ENCODE measurements around the gene RHOJ.

The RHOJ gene

DNA sequence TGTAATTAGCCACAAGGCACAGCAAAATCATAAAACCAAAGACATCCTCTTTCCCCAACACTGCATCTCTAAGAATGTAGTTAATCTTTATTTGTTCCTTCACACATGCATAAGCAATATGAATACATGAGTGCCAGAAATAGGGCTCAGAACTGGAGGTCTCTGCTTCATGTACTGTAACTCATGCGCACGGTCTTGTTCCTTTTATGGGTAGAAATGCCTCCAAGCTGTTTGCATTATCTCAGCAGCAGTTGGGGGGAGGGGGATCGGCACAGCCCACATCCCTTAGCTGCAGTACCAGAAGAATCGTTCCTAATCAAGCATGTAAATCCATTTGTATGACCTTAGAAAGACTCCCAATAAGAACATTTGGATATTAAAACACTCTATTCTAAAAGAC lies 20.0 kb downstream of the RHOJ start:
- H3K4me3 Mint-ChIP-seq: no peak overlapping the region

GRCh38 chr14:63228217-63228616 lies 24.0 kb downstream of the RHOJ start:
- Mint-ChIP-seq H3K27ac (no peak overlapping the region), H3K4me1 (ENCODE audit: low read depth) (no peaks in the 10 kb centered on the region), H3K4me3 (no peak overlapping the region), H3K9me3 (ENCODE audit: low read depth) (no peaks in the 10 kb centered on the region), H3K27me3 (peaks cover 31% of the 10 kb centered on the region), H3K36me3 (no peaks in the 10 kb centered on the region)

More for the DNA sequence above, 20.0 kb downstream of the RHOJ start:
- peaks cover 3% of the 10 kb centered on the region for H3K9me3 Mint-ChIP-seq (ENCODE audit: low read depth)
- peaks cover 22% of the 10 kb centered on the region for H3K27me3 Mint-ChIP-seq
- H3K27ac Mint-ChIP-seq: no peak overlapping the region
- H3K36me3 Mint-ChIP-seq: no peaks in the 10 kb centered on the region
- no peaks in the 10 kb centered on the region for H3K4me1 Mint-ChIP-seq (ENCODE audit: low read depth)

DNA sequence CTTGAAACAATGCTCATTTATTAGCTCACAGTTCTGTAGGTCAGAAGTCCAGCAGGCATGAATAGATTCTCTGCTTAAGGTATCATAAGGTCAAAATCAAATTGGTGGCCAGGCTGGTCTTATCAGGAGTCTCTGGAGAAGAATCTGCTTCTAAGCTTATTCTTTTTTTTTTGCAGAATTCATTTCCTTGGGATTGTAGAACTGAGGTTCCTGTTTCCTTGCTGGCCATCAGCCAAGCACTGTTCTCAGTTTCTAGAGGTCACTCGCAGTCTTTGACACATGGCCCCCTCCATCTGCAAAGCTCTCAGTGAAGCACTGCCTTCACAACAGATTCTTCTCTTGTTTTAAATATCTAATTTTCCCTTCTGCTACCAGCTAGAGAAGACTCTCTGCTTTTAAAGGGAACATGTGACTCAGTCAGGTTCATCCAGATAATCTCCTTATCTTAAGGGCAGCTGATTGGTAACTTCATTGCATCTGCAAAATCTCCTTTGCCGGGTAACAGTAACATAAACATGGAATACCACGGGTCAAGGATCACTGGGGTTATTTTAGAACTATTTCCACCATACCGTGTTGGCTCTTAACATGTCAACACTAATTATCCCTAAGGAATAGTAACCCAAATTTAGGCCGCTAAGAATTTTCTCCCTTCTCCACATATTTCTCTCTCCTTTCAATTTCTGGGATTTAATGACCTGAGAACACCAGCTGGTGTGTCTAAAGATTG lies 25.3 kb downstream of the RHOJ start:
- Mint-ChIP-seq H3K36me3 (no peaks in the 10 kb centered on the region), H3K4me3 (no peak overlapping the region), H3K27me3 (peaks cover 28% of the 10 kb centered on the region), H3K4me1 (ENCODE audit: low read depth) (no peaks in the 10 kb centered on the region), H3K27ac (no peak overlapping the region), H3K9me3 (ENCODE audit: low read depth) (no peaks in the 10 kb centered on the region)

DNA sequence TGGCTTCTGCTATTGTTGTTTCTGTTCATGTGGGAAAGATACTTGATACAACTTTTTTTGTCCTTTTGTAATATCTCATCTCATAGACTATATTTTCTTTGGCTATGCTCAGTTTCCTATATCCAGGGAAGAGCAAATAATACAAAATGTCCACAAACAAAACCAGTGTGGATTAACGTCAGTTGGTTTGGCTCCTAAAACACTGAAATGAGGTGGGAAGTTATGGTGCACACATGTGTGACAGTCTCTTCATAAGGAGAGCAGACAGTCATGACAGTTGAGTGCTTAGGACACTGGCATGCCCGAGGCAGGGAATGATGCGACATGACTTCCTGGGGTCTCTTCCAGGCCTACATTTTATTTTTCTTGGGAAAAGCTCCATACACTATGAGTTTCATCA lies 27.5 kb downstream of the RHOJ start:
- Mint-ChIP-seq H3K27me3 (peaks cover 21% of the 10 kb centered on the region), H3K9me3 (ENCODE audit: low read depth) (no peaks in the 10 kb centered on the region), H3K4me3 (no peak overlapping the region), H3K27ac (no peak overlapping the region), H3K36me3 (no peaks in the 10 kb centered on the region), H3K4me1 (ENCODE audit: low read depth) (no peaks in the 10 kb centered on the region)

GRCh38 chr14:63237791-63238190 lies 33.5 kb downstream of the RHOJ start:
- Mint-ChIP-seq H3K27me3 (peaks cover 7% of the 10 kb centered on the region), H3K36me3 (no peaks in the 10 kb centered on the region)

GRCh38 chr14:63240221-63240620 lies 36.0 kb downstream of the RHOJ start:
- Mint-ChIP-seq H3K27me3 (peaks cover 6% of the 10 kb centered on the region), H3K27ac (no peak overlapping the region), H3K4me3 (no peak overlapping the region), H3K9me3 (ENCODE audit: low read depth) (peaks cover 3% of the 10 kb centered on the region), H3K4me1 (ENCODE audit: low read depth) (no peaks in the 10 kb centered on the region), H3K36me3 (no peaks in the 10 kb centered on the region)

More at GRCh38 chr14:63237791-63238190, 33.5 kb downstream of the RHOJ start:
- Mint-ChIP-seq H3K4me1 (ENCODE audit: low read depth) (no peaks in the 10 kb centered on the region), H3K27ac (no peak overlapping the region), H3K9me3 (ENCODE audit: low read depth) (no peaks in the 10 kb centered on the region), H3K4me3 (no peak overlapping the region)

- no peaks in the 10 kb centered on the region for H3K36me3 Mint-ChIP-seq
- H3K4me3 Mint-ChIP-seq: no peak overlapping the region
- H3K27ac Mint-ChIP-seq: no peak overlapping the region
- peaks cover 6% of the 10 kb centered on the region for H3K27me3 Mint-ChIP-seq
- no peaks in the 10 kb centered on the region for H3K4me1 Mint-ChIP-seq (ENCODE audit: low read depth)
- peaks cover 3% of the 10 kb centered on the region for H3K9me3 Mint-ChIP-seq (ENCODE audit: low read depth)
These were observed 36.9 kb downstream of the RHOJ start for GRCh38 chr14:63241096-63241495.

GRCh38 chr14:63243646-63244045 lies 39.4 kb downstream of the RHOJ start:
- Mint-ChIP-seq H3K27me3 (peaks cover 9% of the 10 kb centered on the region), H3K27ac (no peak overlapping the region), H3K9me3 (ENCODE audit: low read depth) (peaks cover 7% of the 10 kb centered on the region), H3K36me3 (no peaks in the 10 kb centered on the region), H3K4me1 (ENCODE audit: low read depth) (no peaks in the 10 kb centered on the region), H3K4me3 (no peak overlapping the region)

GRCh38 chr14:63245893-63246292 lies 41.6 kb downstream of the RHOJ start:
- peaks cover 14% of the 10 kb centered on the region for H3K27me3 Mint-ChIP-seq

GRCh38 chr14:63248211-63248610 lies 44.0 kb downstream of the RHOJ start:
- no peaks in the 10 kb centered on the region for H3K4me1 Mint-ChIP-seq (ENCODE audit: low read depth)
- H3K9me3 Mint-ChIP-seq (ENCODE audit: low read depth): peaks cover 7% of the 10 kb centered on the region
- no peak overlapping the region for H3K4me3 Mint-ChIP-seq
- no peak overlapping the region for H3K27ac Mint-ChIP-seq
- peaks cover 14% of the 10 kb centered on the region for H3K27me3 Mint-ChIP-seq
- H3K36me3 Mint-ChIP-seq: no peaks in the 10 kb centered on the region

More at GRCh38 chr14:63245893-63246292, 41.6 kb downstream of the RHOJ start:
- no peak overlapping the region for H3K4me3 Mint-ChIP-seq
- no peaks in the 10 kb centered on the region for H3K4me1 Mint-ChIP-seq (ENCODE audit: low read depth)
- H3K9me3 Mint-ChIP-seq (ENCODE audit: low read depth): peaks cover 7% of the 10 kb centered on the region
- no peak overlapping the region for H3K27ac Mint-ChIP-seq
- H3K36me3 Mint-ChIP-seq: no peaks in the 10 kb centered on the region

DNA sequence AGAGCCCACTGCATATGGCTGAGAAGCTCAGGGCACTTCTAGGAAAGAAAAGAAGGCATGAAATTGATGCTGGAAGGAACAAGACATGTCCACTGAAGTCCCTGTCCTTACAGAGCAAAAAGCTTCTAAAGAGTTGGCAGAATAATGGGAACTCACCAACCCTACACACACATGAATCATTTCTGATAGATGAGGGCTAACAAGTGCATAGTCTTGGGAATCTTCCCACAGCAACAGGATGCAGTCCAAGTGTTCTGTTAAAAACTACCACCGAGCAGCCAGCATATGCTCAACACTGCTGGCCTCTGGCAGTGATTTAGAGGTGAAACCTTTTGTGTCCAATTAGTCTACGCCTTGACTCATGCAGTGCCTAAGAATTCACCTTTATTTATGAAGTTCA lies 44.8 kb downstream of the RHOJ start:
- no peaks in the 10 kb centered on the region for H3K4me1 Mint-ChIP-seq (ENCODE audit: low read depth)
- H3K36me3 Mint-ChIP-seq: no peaks in the 10 kb centered on the region
- peaks cover 4% of the 10 kb centered on the region for H3K9me3 Mint-ChIP-seq (ENCODE audit: low read depth)
- H3K27me3 Mint-ChIP-seq: peaks cover 12% of the 10 kb centered on the region
- no peak overlapping the region for H3K27ac Mint-ChIP-seq
- no peak overlapping the region for H3K4me3 Mint-ChIP-seq

DNA sequence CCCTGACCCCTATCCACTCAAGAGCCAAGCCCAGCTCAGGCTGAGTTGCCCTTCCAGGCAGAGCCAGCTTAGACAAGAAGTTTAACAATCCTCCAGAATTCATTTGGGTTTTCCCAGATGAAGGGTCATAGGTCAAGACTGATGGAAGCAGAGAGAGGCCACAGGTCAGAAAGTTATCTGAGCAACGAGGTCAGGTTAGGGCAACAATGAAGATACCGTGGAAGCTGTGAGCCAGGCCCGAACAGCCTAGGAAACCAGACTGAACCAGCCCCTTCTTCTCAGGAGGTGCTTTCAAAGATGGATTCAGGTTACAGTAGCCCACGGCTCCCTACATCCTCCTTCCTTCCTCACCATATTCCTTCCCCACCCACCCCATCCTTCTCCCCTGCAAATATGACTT lies 53.1 kb downstream of the RHOJ start:
- Mint-ChIP-seq H3K9me3 (ENCODE audit: low read depth) (no peaks in the 10 kb centered on the region), H3K27ac (no peak overlapping the region), H3K36me3 (no peaks in the 10 kb centered on the region), H3K4me3 (no peak overlapping the region), H3K27me3 (peaks cover 9% of the 10 kb centered on the region), H3K4me1 (ENCODE audit: low read depth) (no peaks in the 10 kb centered on the region)

DNA sequence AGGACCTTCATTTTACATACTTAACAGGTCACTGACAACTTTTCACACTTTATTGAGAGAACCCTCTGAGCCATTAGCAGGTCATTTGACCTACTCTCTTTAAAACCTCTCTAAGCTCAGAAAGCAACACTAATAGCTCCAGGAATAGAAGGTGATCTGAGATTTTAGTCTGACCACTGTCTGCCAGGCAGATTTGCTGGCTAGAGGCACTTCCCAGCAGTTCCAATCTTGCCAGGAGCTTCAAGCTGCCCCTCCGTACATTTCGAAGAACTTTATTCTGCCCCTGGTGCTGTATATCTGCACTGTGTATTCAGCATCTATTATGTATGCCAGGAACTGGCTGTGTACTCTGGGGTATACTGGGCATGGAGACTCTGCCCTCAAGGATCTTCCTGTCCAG lies 58.2 kb downstream of the RHOJ start:
- no peaks in the 10 kb centered on the region for H3K9me3 Mint-ChIP-seq (ENCODE audit: low read depth)

GRCh38 chr14:63266106-63266505 lies 61.9 kb downstream of the RHOJ start:
- H3K27ac Mint-ChIP-seq: no peak overlapping the region
- H3K4me1 Mint-ChIP-seq (ENCODE audit: low read depth): no peaks in the 10 kb centered on the region
- peaks cover 11% of the 10 kb centered on the region for H3K27me3 Mint-ChIP-seq
- H3K9me3 Mint-ChIP-seq (ENCODE audit: low read depth): no peaks in the 10 kb centered on the region
- H3K4me3 Mint-ChIP-seq: no peak overlapping the region
- H3K36me3 Mint-ChIP-seq: no peaks in the 10 kb centered on the region

More for the DNA sequence above, 58.2 kb downstream of the RHOJ start:
- Mint-ChIP-seq H3K4me1 (ENCODE audit: low read depth) (no peaks in the 10 kb centered on the region), H3K4me3 (no peak overlapping the region), H3K36me3 (no peaks in the 10 kb centered on the region), H3K27me3 (peaks cover 9% of the 10 kb centered on the region), H3K27ac (no peak overlapping the region)

DNA sequence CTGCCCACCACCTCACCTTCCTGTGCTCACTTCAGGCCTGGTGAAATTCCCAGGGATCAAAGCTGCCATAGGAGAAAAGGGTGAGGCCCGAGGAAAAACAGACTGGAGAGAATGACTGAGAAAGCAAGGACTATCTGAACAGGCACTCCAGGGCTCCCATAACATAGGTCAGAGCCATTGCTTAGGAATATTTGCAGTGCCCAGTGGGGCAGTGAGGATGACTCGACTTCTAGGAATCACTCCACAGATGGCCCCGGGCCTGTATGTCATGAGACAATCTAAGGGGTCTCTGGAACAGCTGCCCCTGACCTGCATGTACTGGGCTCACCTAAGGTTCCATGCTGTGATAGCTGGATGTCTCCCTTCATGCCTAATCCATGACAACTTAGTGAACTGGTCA lies 62.9 kb downstream of the RHOJ start:
- Mint-ChIP-seq H3K36me3 (no peaks in the 10 kb centered on the region), H3K27ac (no peak overlapping the region), H3K4me1 (ENCODE audit: low read depth) (no peaks in the 10 kb centered on the region), H3K9me3 (ENCODE audit: low read depth) (no peaks in the 10 kb centered on the region), H3K27me3 (peaks cover 10% of the 10 kb centered on the region), H3K4me3 (no peak overlapping the region)

GRCh38 chr14:63268771-63269170 lies 64.5 kb downstream of the RHOJ start:
- Mint-ChIP-seq H3K4me3 (no peak overlapping the region), H3K36me3 (no peaks in the 10 kb centered on the region), H3K27me3 (peaks cover 11% of the 10 kb centered on the region), H3K4me1 (ENCODE audit: low read depth) (no peaks in the 10 kb centered on the region), H3K9me3 (ENCODE audit: low read depth) (no peaks in the 10 kb centered on the region), H3K27ac (no peak overlapping the region)
